Stimulated activated CD8-positive, alpha-beta memory T cell treated with anti-CD3 and anti-CD28 coated beads, Interleukin-4, amount 100 ng/mL, for 48 hours (primary cell): Measurements from ENCODE around the gene CRABP2.
A peak's percentile ranks its signal among the peaks of the same experiment; 100 is the strongest.

Experiments used
- DNase-seq: peaks from one replicate; pipeline ENCODE4 v3.0.0-alpha.2; 2020

The CRABP2 gene

GRCh38 chr1:156689035-156689952 is 16.1 kb downstream of the CRABP2 start:
- DNase-seq: peak; percentile 84

- DNase-seq: peak; percentile 57
Observed at GRCh38 chr1:156684227-156684782, 21.1 kb downstream of the CRABP2 start.

GRCh38 chr1:156682166-156682890 is 23.1 kb downstream of the CRABP2 start:
- no peak for DNase-seq

- no peak for DNase-seq
Observed at GRCh38 chr1:156681196-156681960, 24.0 kb downstream of the CRABP2 start.

DNA sequence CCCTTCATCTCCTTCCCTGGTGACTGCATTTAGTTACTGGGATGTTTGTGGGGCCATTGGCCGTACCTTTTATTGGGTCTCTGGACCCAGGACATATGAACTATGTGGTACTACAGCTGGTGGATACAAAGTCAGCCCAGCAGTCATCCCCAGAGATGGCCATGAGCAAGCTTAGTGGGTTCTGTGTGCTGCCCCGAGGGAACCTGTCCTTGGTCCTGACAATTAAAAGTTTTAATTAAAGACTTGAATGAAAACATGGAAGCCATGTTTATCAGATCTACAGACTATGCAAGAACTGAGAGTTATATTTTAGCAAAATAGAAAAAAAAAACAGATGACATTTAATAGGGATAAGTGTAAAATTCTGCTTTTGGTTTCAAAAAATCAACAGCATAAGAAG is 25.3 kb downstream of the CRABP2 start:
- DNase-seq: no peak

DNA sequence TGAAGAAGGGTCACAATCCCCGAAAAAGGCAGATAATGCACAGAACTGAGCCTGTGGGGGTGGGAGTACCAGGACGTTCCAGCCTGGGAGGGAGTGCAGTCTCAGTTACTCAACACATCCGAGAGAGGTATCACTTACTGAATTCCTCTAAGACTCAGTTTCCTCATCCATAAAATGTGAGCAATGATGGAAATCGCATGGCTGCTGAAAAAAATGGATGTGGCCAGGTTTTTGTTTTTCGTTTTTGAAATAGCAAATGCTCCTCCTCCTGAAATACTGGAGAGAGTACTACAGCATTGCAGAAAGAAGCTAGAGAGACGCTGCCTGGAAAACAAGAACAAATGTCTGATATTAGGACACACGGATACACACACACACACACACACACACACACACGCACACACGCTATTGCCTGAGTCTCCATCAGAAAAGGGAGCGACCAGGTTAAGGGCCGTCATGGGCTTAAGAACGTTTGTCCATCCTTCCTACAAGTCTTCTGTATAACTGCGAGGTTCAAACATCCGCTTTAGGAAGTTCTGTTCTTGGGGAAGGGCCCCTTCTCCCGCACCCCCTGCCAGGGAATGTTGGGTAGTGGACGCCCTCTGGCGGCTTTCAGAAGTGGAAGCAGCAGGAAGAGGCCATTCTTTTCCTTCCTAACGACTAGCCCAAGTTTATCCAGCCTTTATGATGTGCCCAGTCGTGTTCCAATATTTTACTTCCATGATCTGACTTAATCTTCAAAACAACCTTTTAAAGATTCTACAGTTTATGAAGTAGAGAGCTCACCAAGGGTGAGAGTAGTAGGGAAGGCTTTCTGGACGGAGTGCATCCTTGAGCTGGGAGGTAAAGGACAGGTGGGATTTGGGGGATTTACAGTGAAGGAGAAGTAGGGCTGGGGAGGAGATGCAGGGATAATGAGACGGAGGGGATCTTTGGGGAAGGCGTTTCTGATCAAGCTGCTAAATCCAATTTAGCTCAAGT is 27.5 kb downstream of the CRABP2 start:
- peak; percentile 50 for DNase-seq

GRCh38 chr1:156676820-156677615 is 28.4 kb downstream of the CRABP2 start, which contains the start of gene NES:
Gene NES, minus strand, starts transcription at chr1:156677407. Its CDS starts 143 bp downstream, at chr1:156677264.
- no peak for DNase-seq

- no peak for DNase-seq
Observed at GRCh38 chr1:156676114-156676819, 29.1 kb downstream of the CRABP2 start.

DNA sequence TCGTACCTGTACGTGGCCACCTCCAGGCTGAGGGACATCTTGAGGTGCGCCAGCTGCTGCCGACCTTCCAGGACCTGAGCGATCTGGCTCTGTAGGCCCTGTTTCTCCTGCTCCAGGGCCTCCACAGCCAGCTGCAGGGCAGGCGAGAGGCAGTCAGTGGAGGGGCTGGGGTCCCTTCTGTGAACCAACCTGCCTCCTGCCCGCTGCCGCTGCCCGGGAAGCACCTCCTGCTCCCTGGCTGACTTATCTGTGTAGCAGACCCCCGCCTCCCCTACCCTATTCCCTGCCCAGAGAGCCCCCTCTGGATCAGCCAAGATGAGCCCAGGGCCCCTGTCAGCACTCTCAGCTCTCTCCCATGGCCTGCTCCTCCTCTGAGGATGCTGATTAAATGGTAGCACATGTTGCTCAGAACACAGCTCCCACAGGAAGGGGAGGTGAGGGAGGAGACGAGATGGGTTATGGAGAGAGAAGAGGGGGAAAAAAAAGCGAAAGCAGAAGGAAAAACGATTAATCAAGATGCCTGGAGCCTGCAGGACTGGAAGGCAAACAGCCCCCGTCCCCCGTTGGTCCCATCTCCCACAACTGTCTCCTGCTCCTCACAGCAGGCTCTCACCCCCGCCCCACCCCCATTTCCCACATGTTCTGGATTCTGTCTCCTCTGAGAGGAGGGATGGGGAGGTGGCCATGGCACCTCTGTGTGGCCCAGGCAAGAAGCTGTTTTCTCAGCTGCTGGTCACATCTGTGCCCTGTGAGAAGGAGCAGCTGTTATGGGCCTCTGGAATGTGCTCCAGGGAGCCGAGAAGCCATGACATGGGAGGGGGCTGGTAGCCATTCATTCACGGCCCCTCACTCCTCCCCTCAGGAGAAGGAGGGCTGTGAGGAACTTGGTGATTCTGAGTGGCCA is 29.9 kb downstream of the CRABP2 start:
- no peak for DNase-seq

GRCh38 chr1:156673387-156674121 is 31.8 kb downstream of the CRABP2 start:
- no peak for DNase-seq

- no peak for DNase-seq
Observed at GRCh38 chr1:156671804-156672203, 33.6 kb downstream of the CRABP2 start.

DNA sequence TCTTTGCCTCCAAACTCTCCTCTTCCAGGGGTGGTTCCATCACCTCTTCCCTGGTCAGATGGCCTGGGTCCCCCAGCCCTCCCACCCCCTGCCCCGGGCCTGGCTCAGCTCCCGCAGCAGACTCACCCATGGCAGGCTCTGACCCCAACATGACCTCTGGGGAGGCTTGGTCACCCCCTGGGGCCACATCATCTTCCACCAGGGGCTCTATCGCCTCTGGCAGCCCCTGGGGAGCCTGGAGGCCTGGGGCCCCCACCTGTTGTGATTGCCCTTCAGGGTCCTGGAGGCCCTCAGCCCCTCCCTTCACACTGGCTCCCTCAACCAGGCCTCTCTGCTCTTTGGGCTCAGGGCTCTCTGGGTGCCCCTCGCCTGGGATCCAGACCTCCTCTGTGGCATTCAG is 34.6 kb downstream of the CRABP2 start:
- no peak for DNase-seq

DNA sequence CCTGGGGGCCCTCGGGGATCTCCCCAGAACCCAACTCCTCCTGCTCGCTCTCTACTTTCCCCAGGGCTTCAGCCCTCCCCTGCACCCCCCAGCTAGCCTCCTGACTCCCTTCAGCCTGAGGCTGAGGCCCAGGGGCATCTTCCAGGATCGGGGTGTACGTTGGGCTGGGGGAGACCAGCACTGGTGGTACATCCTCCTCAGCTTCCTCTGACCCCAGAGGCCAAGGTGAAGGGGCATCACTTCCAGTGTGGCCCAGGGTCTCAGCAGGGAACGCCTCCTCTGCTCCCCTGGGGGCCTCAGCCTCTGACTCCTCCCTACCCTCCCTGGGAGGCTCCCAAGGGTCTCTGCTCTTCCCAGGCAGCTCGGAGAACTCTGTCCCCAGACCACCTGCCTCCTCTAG is 35.0 kb downstream of the CRABP2 start:
- DNase-seq: no peak

DNA sequence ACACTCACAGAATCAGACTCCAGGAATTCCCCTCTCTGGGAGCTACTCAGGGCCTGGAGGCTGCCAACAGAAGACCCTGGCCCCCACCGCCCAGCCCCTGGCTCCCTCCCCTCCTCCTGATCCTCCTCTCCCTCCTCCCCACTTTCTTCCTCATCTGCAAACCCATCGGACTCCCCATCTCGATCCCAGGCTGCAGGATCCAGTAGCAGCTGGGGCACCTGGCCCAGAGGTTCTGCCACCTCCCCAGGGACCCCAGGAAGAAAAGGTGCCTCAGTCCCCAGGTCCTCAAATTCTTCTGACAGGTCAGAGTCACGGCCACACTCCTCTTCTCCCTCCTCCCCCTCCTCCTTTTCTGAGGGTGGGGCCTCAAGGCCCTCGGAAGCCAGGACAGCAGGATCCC is 35.6 kb downstream of the CRABP2 start:
- DNase-seq: no peak

DNA sequence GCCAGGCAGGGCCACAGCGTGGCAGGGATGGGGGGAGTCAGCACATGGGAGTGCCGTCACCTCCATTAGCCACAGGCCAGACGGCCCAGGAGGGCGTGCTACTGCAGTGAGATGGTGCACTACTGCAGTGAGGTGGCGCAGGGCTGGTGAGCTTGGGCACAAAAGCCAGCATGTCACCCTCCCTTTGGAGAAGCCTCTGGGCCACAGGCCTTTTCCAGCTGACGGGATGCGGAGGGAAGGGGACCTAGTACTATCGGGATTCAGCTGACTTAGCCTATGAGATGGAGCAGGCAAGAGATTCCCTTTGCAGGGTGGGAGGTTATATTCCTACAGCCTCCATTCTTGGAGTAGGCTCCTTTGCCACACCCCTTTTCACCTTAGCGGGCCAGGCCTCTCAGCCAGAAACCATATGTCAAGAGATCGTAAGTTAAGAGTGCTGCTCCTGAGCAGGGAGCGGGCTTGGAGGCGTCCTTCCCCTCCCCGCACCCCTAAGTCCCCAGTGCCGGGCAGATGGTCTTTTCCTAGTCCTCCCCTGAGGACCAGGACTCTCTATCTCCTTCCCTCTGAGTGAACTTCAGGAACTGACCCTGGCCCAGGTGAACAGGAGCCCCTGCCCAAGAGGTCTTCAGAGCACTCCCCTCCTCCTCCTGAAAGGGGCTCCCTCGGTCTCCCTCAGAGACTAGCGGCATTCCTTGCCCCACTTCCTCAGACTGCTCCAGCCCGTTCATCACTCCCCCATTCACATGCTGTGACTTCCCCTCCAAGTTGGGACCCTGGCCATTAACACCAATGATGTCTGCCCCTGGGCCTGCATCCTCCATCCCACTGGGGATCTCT is 36.4 kb downstream of the CRABP2 start:
- no peak for DNase-seq

- DNase-seq: no peak
Observed at GRCh38 chr1:156667968-156668709, 37.2 kb downstream of the CRABP2 start.

DNA sequence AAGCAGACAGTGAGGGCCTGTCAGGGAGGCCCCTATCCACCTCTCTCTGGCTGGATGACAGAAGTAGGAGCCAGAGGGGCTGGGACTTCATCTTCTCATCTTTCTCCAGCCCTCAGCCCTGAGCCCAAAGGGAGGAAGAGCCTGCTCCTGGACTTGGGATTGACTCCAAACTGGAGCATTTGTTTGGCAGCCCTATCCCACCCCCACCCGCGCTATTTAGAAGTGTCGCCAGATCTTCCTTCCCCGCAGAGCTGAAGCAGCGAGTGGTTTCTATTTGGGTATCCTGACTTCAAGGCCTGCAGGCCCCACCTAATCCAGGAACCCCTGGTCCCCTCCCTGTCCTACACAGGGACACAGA is 37.8 kb downstream of the CRABP2 start:
- DNase-seq: no peak
